GM12872 (cell line): ENCODE measurements around the gene ST3GAL4.

Source experiments
- CTCF ChIP-seq: IDR thresholded peaks from 3 replicates; pipeline ENCODE4 v1.5.1; 2011; ENCODE audit warnings: low read depth, mild to moderate bottlenecking, low read length, moderate library complexity; ENCODE audit not compliant: insufficient read depth

ST3GAL4 gene

GRCh38 chr11:126457817-126458216, 102.3 kb downstream of the ST3GAL4 start:
- TF ChIP-seq CTCF = no peak

- TF ChIP-seq CTCF = no peak
Measured at GRCh38 chr11:126459691-126460281, 104.3 kb downstream of the ST3GAL4 start.

GRCh38 chr11:126460417-126461095, 105.1 kb downstream of the ST3GAL4 start:
- TF ChIP-seq CTCF = no peak

GRCh38 chr11:126461096-126461440, 105.6 kb downstream of the ST3GAL4 start:
- no peak for TF ChIP-seq CTCF

GRCh38 chr11:126461996-126462395, 106.5 kb downstream of the ST3GAL4 start:
- TF ChIP-seq CTCF = no peak

GRCh38 chr11:126462422-126462821, 106.9 kb downstream of the ST3GAL4 start:
- TF ChIP-seq CTCF = no peak
